ENCODE results near the gene ADCY1. TPM values are rescaled to one million over a fixed set of nuclear protein-coding genes. Genes with fewer than 3 reads are reported as not detected.
A peak's percentile ranks its signal among the peaks of the same experiment; 100 is the strongest.

The ADCY1 gene
- polyA plus RNA-seq, 1 experiment, result 0.26 TPM

- Histone ChIP-seq H3K4me3 (ENCODE audit: low read depth, low read length) (no peak overlapping the region), H3K36me3 (ENCODE audit: control insufficient read depth, insufficient read depth, low read length) (no peaks in the 10 kb centered on the region), H3K27me3 (ENCODE audit: control insufficient read depth, insufficient read depth, low read length) (no peaks in the 10 kb centered on the region; the same call in 1 of the 2 replicates)
- no peak for TF ChIP-seq CTCF (IDR thresholded peaks at IDR 0.05; ENCODE audit: insufficient read depth, low read depth, low read length)
- CTCF ChIA-PET, result interaction anchor here (0.9 to 4.5 kb wide), 5 partner anchors 24 to 192 kb away, joined by 3 to 58 read pairs (median 4); no protein-coding TSS in a partner anchor
- no peak for DNase-seq (ENCODE audit: low read depth)
- POLR2A ChIA-PET, result no interaction called here
Measured at GRCh38 chr7:45661302-45661995, 87.3 kb downstream of the ADCY1 start.

GRCh38 chr7:45662018-45662417, 87.8 kb downstream of the ADCY1 start:
- no peak for DNase-seq (ENCODE audit: low read depth)
- Histone ChIP-seq H3K4me3 (ENCODE audit: low read depth, low read length) (no peak overlapping the region), H3K36me3 (ENCODE audit: control insufficient read depth, insufficient read depth, low read length) (no peaks in the 10 kb centered on the region), H3K27me3 (ENCODE audit: control insufficient read depth, insufficient read depth, low read length) (no peaks in the 10 kb centered on the region; the same call in 1 of the 2 replicates)
- TF ChIP-seq CTCF (IDR thresholded peaks at IDR 0.05; ENCODE audit: insufficient read depth, low read depth, low read length), result no peak
- CTCF ChIA-PET, result interaction anchor here (0.9 to 4.5 kb wide), 7 partner anchors 24 to 198 kb away, joined by 3 to 58 read pairs (median 4); no protein-coding TSS in a partner anchor
- POLR2A ChIA-PET, result no interaction called here

GRCh38 chr7:45662540-45663166, 88.5 kb downstream of the ADCY1 start:
- ChIA-PET CTCF (interaction anchor here (0.6 to 4.5 kb wide), 22 partner anchors 8 to 640 kb away, joined by 3 to 58 read pairs (median 4); no protein-coding TSS in a partner anchor), POLR2A (no interaction called here)
- H3K27me3 ChIP-seq (ENCODE audit: control insufficient read depth, insufficient read depth, low read length), result no peaks in the 10 kb centered on the region; the same call in 1 of the 2 replicates
- no peak for TF ChIP-seq CTCF (IDR thresholded peaks at IDR 0.05; ENCODE audit: insufficient read depth, low read depth, low read length)
- DNase-seq (ENCODE audit: low read depth), result no peak
- no peak overlapping the region for H3K4me3 ChIP-seq (ENCODE audit: low read depth, low read length)
- H3K36me3 ChIP-seq (ENCODE audit: control insufficient read depth, insufficient read depth, low read length), result no peaks in the 10 kb centered on the region

- CTCF ChIA-PET, result interaction anchor here (0.6 to 4.5 kb wide), 29 partner anchors 9 to 641 kb away, joined by 3 to 58 read pairs (median 4); no protein-coding TSS in a partner anchor
- Histone ChIP-seq H3K36me3 (ENCODE audit: control insufficient read depth, insufficient read depth, low read length) (no peaks in the 10 kb centered on the region), H3K27me3 (ENCODE audit: control insufficient read depth, insufficient read depth, low read length) (no peaks in the 10 kb centered on the region), H3K4me3 (ENCODE audit: low read depth, low read length) (no peak overlapping the region)
- POLR2A ChIA-PET, result no interaction called here
- peak; percentile 78 for TF ChIP-seq CTCF (IDR thresholded peaks at IDR 0.05; ENCODE audit: insufficient read depth, low read depth, low read length)
- no peak for DNase-seq (ENCODE audit: low read depth)
Measured at GRCh38 chr7:45663167-45663921, 89.2 kb downstream of the ADCY1 start.

Measured in BJ (cell line).